GM12865 (cell line): ENCODE results near the gene CNTRL.

ENCODE experiments used
- DNase-seq: peaks from one replicate; pipeline ENCODE4 v3.0.0; 2010; ENCODE audit warnings: low read depth
- H3K4me3 ChIP-seq: 2 replicates; pipeline ENCODE4 v1.5.1; 2011; ENCODE audit warnings: mild to moderate bottlenecking, low read depth, low read length, control low read depth
- TF ChIP-seq, protein P1 (sequence below): IDR thresholded peaks from 2 replicates; pipeline ENCODE4 v1.5.1; 2011; ENCODE audit warnings: low read length, control low read depth, low read depth, inconsistent platforms; ENCODE audit not compliant: insufficient read depth; ENCODE audit errors: missing control alignments

Gene CNTRL

DNA sequence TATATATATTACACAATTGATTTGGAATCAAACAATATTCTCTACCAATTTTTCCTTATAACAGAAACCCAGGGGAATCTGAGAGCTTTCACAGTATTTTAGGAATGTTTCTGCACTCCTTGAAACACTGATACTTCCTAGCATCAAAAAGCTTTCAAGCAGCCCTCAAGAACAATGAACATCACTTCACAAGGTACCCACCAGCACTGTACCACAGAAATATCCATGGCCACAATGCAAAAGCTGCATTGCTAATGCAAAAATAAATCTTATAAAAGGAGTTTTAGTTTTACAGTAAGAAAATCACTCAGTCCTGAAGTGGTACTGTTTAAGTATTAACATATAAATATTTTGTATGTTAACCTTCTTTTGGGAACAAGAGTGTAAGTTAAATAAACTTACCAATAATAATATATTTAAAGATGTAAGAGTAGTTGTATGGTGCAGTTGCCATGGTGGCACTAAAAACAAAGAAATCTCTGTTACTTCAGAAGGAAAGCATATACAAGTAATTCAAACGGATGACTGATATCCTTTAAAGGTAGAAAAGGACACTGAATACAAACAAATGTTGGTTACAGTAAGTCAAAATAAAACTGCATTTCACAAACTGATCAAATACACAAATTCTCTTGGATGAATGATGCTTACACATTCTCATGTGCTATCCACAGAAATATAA, 118.3 kb downstream of the CNTRL start:
- H3K4me3 ChIP-seq, result no peak overlapping the region
- DNase-seq, result no peak
- TF ChIP-seq, protein P1, sequence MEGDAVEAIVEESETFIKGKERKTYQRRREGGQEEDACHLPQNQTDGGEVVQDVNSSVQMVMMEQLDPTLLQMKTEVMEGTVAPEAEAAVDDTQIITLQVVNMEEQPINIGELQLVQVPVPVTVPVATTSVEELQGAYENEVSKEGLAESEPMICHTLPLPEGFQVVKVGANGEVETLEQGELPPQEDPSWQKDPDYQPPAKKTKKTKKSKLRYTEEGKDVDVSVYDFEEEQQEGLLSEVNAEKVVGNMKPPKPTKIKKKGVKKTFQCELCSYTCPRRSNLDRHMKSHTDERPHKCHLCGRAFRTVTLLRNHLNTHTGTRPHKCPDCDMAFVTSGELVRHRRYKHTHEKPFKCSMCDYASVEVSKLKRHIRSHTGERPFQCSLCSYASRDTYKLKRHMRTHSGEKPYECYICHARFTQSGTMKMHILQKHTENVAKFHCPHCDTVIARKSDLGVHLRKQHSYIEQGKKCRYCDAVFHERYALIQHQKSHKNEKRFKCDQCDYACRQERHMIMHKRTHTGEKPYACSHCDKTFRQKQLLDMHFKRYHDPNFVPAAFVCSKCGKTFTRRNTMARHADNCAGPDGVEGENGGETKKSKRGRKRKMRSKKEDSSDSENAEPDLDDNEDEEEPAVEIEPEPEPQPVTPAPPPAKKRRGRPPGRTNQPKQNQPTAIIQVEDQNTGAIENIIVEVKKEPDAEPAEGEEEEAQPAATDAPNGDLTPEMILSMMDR, result no peak

DNA sequence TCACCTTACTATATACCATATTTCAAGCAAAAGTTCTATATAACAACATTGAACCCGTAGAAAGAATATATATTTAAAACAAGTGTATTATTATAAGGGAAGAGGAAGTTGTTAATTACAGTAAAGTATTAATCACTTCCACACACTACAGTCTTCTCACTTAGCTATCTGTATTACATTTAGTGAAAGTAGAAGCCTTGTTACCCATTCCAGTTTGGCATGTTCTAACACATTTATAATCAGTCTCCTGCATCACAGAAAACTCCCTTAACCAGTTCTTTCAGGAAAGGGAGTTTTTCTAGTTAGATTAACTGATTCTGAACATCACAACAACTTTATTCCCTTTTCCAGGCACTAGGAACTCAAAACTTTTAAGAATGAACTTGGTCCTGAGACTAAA, 120.0 kb downstream of the CNTRL start:
- no peak for DNase-seq
- TF ChIP-seq, protein P1, result no peak
- no peak overlapping the region for H3K4me3 ChIP-seq

DNA sequence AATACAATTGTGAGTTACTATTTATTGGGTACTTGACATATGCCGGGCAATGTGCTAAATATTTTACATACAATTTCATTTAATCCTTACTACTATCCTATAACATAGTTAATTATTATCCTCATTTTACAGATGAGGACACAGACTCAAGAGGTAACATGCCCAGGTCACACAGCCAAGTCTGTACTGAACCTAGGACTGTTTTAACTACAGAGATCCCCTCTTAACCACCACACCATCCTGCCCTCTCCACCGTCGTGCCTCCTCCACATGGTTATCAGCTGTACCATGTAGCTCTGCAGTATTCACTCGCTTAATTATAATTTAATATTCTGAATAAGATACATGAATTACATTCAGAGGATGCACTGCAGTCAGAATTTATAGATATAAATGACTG, 121.6 kb downstream of the CNTRL start:
- TF ChIP-seq, protein P1, result no peak
- DNase-seq, result peak; percentile 39
- H3K4me3 ChIP-seq, result peak overlapping the region; percentile 6; the same call in 1 of the 2 replicates

DNA sequence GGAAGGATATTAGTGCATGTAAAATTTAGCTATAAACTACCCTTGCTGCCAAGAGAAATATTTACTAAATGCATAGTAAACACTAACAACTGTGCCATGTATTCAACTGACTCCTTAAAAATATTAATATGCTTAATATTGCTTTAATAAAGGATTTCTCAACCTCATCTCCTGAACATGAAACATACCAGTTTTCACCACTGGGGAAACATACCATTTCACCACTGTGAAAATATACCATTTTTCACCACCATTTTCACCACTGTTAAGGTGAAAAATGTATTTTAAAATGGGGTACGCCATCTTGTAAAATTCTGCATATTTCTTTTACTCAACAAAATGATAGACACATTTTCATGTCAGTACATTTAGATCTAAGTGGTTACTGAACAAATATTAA, 122.4 kb downstream of the CNTRL start:
- DNase-seq, result no peak
- H3K4me3 ChIP-seq, result no peak overlapping the region; the same call in 1 of the 2 replicates

DNA sequence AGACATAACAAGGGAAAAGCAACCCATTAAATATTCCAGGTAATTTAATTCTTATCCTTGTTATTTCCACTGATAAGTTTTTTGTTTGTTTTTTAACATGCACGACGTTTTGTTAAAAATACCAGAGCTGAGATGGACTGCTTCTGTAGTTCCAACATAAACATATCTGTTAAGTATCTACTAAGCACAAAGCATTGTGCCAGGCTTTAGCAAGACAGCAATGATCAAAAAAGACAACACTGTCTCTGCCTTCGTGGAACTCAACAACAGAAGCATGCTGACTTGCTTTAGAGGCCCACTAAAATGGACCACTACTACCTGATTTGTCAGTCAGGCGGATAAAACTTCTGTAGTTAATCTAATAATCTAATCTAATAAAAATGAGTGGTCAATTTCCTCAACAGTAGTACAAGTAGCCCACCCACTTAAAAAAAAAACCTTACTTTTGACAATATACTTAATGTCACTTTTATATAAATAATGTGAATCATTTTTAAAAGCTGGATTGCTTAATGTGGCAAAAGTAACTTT, 123.8 kb downstream of the CNTRL start:
- DNase-seq, result no peak
- H3K4me3 ChIP-seq, result peak overlapping the region; percentile 71
- TF ChIP-seq, protein P1, result no peak

More for the DNA sequence above, 122.4 kb downstream of the CNTRL start:
- TF ChIP-seq, protein P1, result no peak

DNA sequence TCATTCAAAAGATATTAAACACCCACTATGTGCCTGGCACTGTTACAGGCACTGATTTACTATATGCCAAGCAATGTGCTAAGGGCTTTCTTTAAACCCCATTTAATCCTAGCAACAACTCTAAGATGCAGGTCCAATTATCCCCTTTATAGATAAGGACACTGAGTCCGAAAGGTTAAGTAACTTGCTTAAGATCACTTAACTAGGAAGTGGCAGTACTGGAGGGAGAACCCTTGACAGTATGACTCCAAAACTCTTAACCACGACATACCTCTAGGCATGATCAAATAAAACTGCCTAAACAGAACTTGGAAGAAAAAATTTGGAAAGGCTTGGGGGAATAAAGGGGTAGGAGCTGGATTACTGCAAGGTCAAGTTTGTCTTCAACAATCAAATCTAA, 125.2 kb downstream of the CNTRL start:
- peak overlapping the region; percentile 71 for H3K4me3 ChIP-seq
- DNase-seq, result no peak
- TF ChIP-seq, protein P1, result no peak

DNA sequence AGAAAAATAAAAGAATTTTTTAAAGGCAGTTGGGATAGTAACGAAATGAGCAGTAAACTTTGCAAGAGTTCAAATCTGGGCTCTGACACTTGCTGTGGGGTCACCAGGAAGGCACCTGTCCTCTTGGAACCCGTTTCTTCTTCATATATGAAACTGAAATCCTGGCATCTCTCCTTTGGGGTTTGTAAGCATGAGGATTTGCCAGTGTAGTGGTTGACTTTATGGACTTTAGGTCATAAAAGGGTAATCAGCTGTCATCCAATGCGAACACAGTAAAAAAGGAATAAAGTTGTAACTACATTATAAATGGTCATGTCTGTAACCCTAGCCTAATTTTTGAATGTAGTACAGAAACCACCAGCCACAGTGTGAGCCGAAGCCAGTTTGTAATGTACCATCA, 125.6 kb downstream of the CNTRL start:
- TF ChIP-seq, protein P1, result no peak
- DNase-seq, result no peak
- H3K4me3 ChIP-seq, result peak overlapping the region; percentile 71
